Neural progenitor cell (in vitro differentiated cells): ENCODE measurements around the gene DNMT3A. TPM values are rescaled to one million over a fixed set of nuclear protein-coding genes. Genes with fewer than 3 reads are reported as not detected.

Experiments used
- DNase-seq: peaks from one replicate; pipeline ENCODE4 v3.0.0-alpha.2; 2016; ENCODE audit warnings: low spot score
- H2AFZ ChIP-seq: fragments of 200-600 bp; sonication (generic); replicated peaks from 2 replicates; pipeline ENCODE4 v1.6.1; 2016; ENCODE audit warnings: antibody characterized with exemption
- H3F3A ChIP-seq: fragments of 200-600 bp; sonication (generic); 2 replicates; pipeline ENCODE4 v1.6.1; 2016; ENCODE audit warnings: antibody characterized with exemption, low read depth
- H3K27ac ChIP-seq: fragments of 200-600 bp; sonication (generic); 2 replicates; pipeline ENCODE4 v1.5.1; 2016; ENCODE audit warnings: mild to moderate bottlenecking
- H3K27me3 ChIP-seq: fragments of 200-600 bp; sonication (generic); 2 replicates; pipeline ENCODE4 v1.6.1; 2016; ENCODE audit warnings: mild to moderate bottlenecking, moderate library complexity
- H3K36me3 ChIP-seq: fragments of 200-600 bp; sonication (generic); 2 replicates; pipeline ENCODE4 v1.5.1; 2016
- H3K4me1 ChIP-seq: fragments of 200-600 bp; sonication (generic); 2 replicates; pipeline ENCODE4 v1.6.1; 2016; ENCODE audit warnings: mixed run types
- H3K4me2 ChIP-seq: fragments of 200-600 bp; sonication (generic); 2 replicates; pipeline ENCODE4 v1.6.1; 2016
- H3K4me3 ChIP-seq: fragments of 200-600 bp; sonication (generic); 2 replicates; pipeline ENCODE4 v1.5.1; 2016
- H3K79me2 ChIP-seq: fragments of 200-600 bp; sonication (generic); 2 replicates; pipeline ENCODE4 v1.6.1; 2016; ENCODE audit warnings: low read depth
- H3K9ac ChIP-seq: fragments of 200-600 bp; sonication (generic); 2 replicates; pipeline ENCODE4 v1.6.1; 2016
- H3K9me3 ChIP-seq: fragments of 200-600 bp; sonication (generic); 2 replicates; pipeline ENCODE4 v1.5.1; 2016; ENCODE audit warnings: low read depth
- H4K20me1 ChIP-seq: fragments of 200-600 bp; sonication (generic); 2 replicates; pipeline ENCODE4 v1.6.1; 2016; ENCODE audit warnings: low read depth
- H3K27ac Mint-ChIP-seq: 3 replicates; pipeline ENCODE4 v1.8.0; 2021; ENCODE audit warnings: mixed read lengths
- H3K27me3 Mint-ChIP-seq: 2 replicates; pipeline ENCODE4 v1.8.0; 2022; ENCODE audit warnings: low read depth, mild to moderate bottlenecking, inconsistent platforms, moderate library complexity, mixed read lengths; ENCODE audit not compliant: insufficient read depth
- H3K36me3 Mint-ChIP-seq: 3 replicates; pipeline ENCODE4 v1.8.0; 2021; ENCODE audit warnings: mixed read lengths
- H3K4me1 Mint-ChIP-seq: 3 replicates; pipeline ENCODE4 v1.8.0; 2021; ENCODE audit warnings: mixed read lengths
- H3K4me3 Mint-ChIP-seq: 3 replicates; pipeline ENCODE4 v1.8.0; 2021; ENCODE audit warnings: mild to moderate bottlenecking, moderate library complexity, mixed read lengths
- H3K9me3 Mint-ChIP-seq: 3 replicates; pipeline ENCODE4 v1.8.0; 2020; ENCODE audit warnings: mixed read lengths
- EZH2 ChIP-seq: fragments of 200-600 bp; sonication (generic); IDR thresholded peaks from 2 replicates; pipeline ENCODE4 v1.6.1; 2017; ENCODE audit warnings: antibody characterized with exemption, mild to moderate bottlenecking, moderate library complexity
- EZH2phosphoT487 ChIP-seq: fragments of 200-600 bp; sonication (generic); IDR thresholded peaks from 2 replicates; pipeline ENCODE4 v1.6.1; 2017; ENCODE audit warnings: antibody characterized with exemption
- total RNA-seq: library from RNA; depleted of rRNA; stranded (reverse); fragments of >200 nt; gene quantifications from 2 replicates; pipeline ENCODE4 v1.2.3, GENCODE V29; 2015; ENCODE audit warnings: low replicate concordance
- TF ChIP-seq, protein P1 (sequence below): fragments of 200-600 bp; sonication (generic); IDR thresholded peaks from 2 replicates; pipeline ENCODE4 v1.5.1; 2017; ENCODE audit warnings: antibody characterized with exemption, mild to moderate bottlenecking

The DNMT3A gene
- total RNA-seq, 1 donor from 2014 or later = 46.5 TPM

DNA sequence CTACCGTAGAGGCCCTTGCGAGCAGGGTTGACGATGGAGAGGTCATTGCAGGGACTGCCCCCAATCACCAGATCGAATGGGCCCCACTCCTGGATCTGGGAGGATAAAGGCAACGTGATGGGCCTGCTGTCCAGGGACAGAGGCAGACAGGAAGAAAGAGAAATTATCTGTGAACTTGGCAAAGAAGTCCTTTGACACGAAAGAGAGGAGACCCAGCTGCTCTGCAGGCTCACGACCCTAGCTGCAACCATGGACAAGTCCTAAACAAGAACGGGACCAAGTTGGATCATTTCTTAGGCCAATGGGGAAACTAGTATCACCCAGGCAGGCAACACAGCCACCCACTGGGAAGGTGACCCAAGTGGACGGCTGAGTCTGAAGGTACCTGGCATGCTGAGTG is 101.1 kb downstream of the DNMT3A start:
- Histone ChIP-seq H3K9ac (no peak overlapping the region), H3K36me3 (no peaks in the 10 kb centered on the region), H3K4me3 (no peak overlapping the region), H3K4me1 (no peaks in the 10 kb centered on the region), H4K20me1 (peaks cover under 1% of the 10 kb centered on the region), H3K9me3 (no peaks in the 10 kb centered on the region), H3F3A (no peaks in the 10 kb centered on the region), H3K4me2 (no peak overlapping the region), H3K79me2 (no peaks in the 10 kb centered on the region), H2AFZ (no peak overlapping the region), H3K27ac (no peak overlapping the region), H3K27me3 (no peaks in the 10 kb centered on the region)
- Mint-ChIP-seq H3K9me3 (no peaks in the 10 kb centered on the region), H3K27me3 (peaks cover 4% of the 10 kb centered on the region), H3K36me3 (peaks cover 48% of the 10 kb centered on the region), H3K27ac (no peak overlapping the region), H3K4me3 (no peak overlapping the region), H3K4me1 (no peaks in the 10 kb centered on the region)
- no peak for TF ChIP-seq EZH2
- no peak for TF ChIP-seq EZH2phosphoT487
- TF ChIP-seq, protein P1, sequence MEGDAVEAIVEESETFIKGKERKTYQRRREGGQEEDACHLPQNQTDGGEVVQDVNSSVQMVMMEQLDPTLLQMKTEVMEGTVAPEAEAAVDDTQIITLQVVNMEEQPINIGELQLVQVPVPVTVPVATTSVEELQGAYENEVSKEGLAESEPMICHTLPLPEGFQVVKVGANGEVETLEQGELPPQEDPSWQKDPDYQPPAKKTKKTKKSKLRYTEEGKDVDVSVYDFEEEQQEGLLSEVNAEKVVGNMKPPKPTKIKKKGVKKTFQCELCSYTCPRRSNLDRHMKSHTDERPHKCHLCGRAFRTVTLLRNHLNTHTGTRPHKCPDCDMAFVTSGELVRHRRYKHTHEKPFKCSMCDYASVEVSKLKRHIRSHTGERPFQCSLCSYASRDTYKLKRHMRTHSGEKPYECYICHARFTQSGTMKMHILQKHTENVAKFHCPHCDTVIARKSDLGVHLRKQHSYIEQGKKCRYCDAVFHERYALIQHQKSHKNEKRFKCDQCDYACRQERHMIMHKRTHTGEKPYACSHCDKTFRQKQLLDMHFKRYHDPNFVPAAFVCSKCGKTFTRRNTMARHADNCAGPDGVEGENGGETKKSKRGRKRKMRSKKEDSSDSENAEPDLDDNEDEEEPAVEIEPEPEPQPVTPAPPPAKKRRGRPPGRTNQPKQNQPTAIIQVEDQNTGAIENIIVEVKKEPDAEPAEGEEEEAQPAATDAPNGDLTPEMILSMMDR = no peak
- DNase-seq = no peak

GRCh38 chr2:25238920-25239319 is 102.8 kb downstream of the DNMT3A start:
- no peaks in the 10 kb centered on the region for H3K4me1 Mint-ChIP-seq
- H3K36me3 Mint-ChIP-seq = peaks cover 47% of the 10 kb centered on the region

GRCh38 chr2:25237764-25238163 is 104.0 kb downstream of the DNMT3A start:
- no peaks in the 10 kb centered on the region for H3K9me3 Mint-ChIP-seq
- H3K36me3 Mint-ChIP-seq = peaks cover 53% of the 10 kb centered on the region

More at GRCh38 chr2:25238920-25239319, 102.8 kb downstream of the DNMT3A start:
- peaks cover 2% of the 10 kb centered on the region for H3K27me3 Mint-ChIP-seq
- Histone ChIP-seq H3K27me3 (no peaks in the 10 kb centered on the region), H3K9me3 (no peaks in the 10 kb centered on the region), H3K36me3 (no peaks in the 10 kb centered on the region), H3K27ac (no peak overlapping the region), H3K79me2 (no peaks in the 10 kb centered on the region), H3K4me3 (no peak overlapping the region), H3K9ac (no peak overlapping the region), H2AFZ (no peak overlapping the region), H4K20me1 (peaks cover 3% of the 10 kb centered on the region), H3K4me1 (no peaks in the 10 kb centered on the region), H3F3A (peaks cover 3% of the 10 kb centered on the region), H3K4me2 (no peak overlapping the region)
- no peak for DNase-seq
- H3K9me3 Mint-ChIP-seq = no peaks in the 10 kb centered on the region
- H3K4me3 Mint-ChIP-seq = no peak overlapping the region
- TF ChIP-seq EZH2 (no peak), EZH2phosphoT487 (no peak)
- TF ChIP-seq, protein P1 = no peak
- no peak overlapping the region for H3K27ac Mint-ChIP-seq

More at GRCh38 chr2:25237764-25238163, 104.0 kb downstream of the DNMT3A start:
- TF ChIP-seq EZH2phosphoT487 (no peak), EZH2 (no peak)
- TF ChIP-seq, protein P1 = no peak
- no peak overlapping the region for H3K27ac Mint-ChIP-seq
- Histone ChIP-seq H3K27me3 (no peaks in the 10 kb centered on the region), H3K36me3 (no peaks in the 10 kb centered on the region), H3K79me2 (no peaks in the 10 kb centered on the region), H3K4me1 (no peaks in the 10 kb centered on the region), H3K9ac (no peak overlapping the region), H3K27ac (no peak overlapping the region), H3K4me2 (no peak overlapping the region), H3F3A (peaks cover 14% of the 10 kb centered on the region), H3K9me3 (no peaks in the 10 kb centered on the region), H3K4me3 (no peak overlapping the region), H2AFZ (no peak overlapping the region), H4K20me1 (peaks cover 6% of the 10 kb centered on the region)
- H3K27me3 Mint-ChIP-seq = peaks cover 2% of the 10 kb centered on the region
- H3K4me3 Mint-ChIP-seq = no peak overlapping the region
- DNase-seq = no peak
- H3K4me1 Mint-ChIP-seq = no peaks in the 10 kb centered on the region
